DND-41 (cell line): Measurements from ENCODE around the gene GNG13.

ENCODE experiments used
- ATAC-seq: fragments of 200-7000 bp; cut with Tn5 transposase; 3 replicates; pipeline ENCODE4 v1.9.1; 2021; ENCODE audit warnings: low read depth; ENCODE audit not compliant: insufficient read depth
- DNase-seq: peaks from one replicate; pipeline ENCODE4 v3.0.0-alpha.2; 2020
- H2AFZ ChIP-seq: 2 replicates; pipeline ENCODE4 v1.6.0; 2012; ENCODE audit warnings: low read depth, low read length
- H3K27ac ChIP-seq: 2 replicates; pipeline ENCODE4 v1.5.1; 2012; ENCODE audit warnings: low read length, inconsistent platforms
- H3K27me3 ChIP-seq: fragments of 200-600 bp; sonication (generic); 2 replicates; pipeline ENCODE4 v1.6.0; 2012; ENCODE audit warnings: low read length, mild to moderate bottlenecking, inconsistent platforms; ENCODE audit not compliant: insufficient read depth, poor library complexity
- H3K36me3 ChIP-seq: 2 replicates; pipeline ENCODE4 v1.5.1; 2012; ENCODE audit warnings: low read length, inconsistent platforms; ENCODE audit not compliant: insufficient read depth
- H3K4me1 ChIP-seq: 2 replicates; pipeline ENCODE4 v1.5.1; 2012; ENCODE audit warnings: mild to moderate bottlenecking, low read length; ENCODE audit not compliant: insufficient read depth
- H3K4me2 ChIP-seq: 2 replicates; pipeline ENCODE4 v1.6.0; 2012; ENCODE audit warnings: mild to moderate bottlenecking, moderate library complexity, low read length, inconsistent platforms; ENCODE audit not compliant: insufficient read depth
- H3K4me3 ChIP-seq, 2 experiments: fragments of 200-600 bp in 1 of 2; shearing (Covaris generic) in 1 of 2; 2 replicates each; pipeline ENCODE4 v1.5.1; 2012 to 2016; ENCODE audit warnings: inconsistent platforms in 2 of 2, low read length in 2 of 2, mild to moderate bottlenecking in 2 of 2, low read depth in 1 of 2, moderate library complexity in 1 of 2
- H3K79me2 ChIP-seq: 2 replicates; pipeline ENCODE4 v1.6.0; 2012; ENCODE audit warnings: low read length, inconsistent platforms; ENCODE audit not compliant: insufficient read depth
- H3K9ac ChIP-seq: 2 replicates; pipeline ENCODE4 v1.6.0; 2012; ENCODE audit warnings: low read depth, mild to moderate bottlenecking, inconsistent platforms, low read length, moderate library complexity
- H3K9me3 ChIP-seq: 2 replicates; pipeline ENCODE4 v1.5.1; 2012; ENCODE audit warnings: low read length, moderate library complexity, mild to moderate bottlenecking, inconsistent platforms; ENCODE audit not compliant: insufficient read depth, severe bottlenecking
- H4K20me1 ChIP-seq: 2 replicates; pipeline ENCODE4 v1.6.0; 2012; ENCODE audit warnings: low read length; ENCODE audit not compliant: insufficient read depth
- EZH2 ChIP-seq: IDR thresholded peaks from 3 replicates; pipeline ENCODE4 v1.6.1; 2012; ENCODE audit warnings: borderline replicate concordance, low read depth, mild to moderate bottlenecking, moderate library complexity, low read length, inconsistent platforms; ENCODE audit not compliant: severe bottlenecking
- TF ChIP-seq, protein P1 (sequence below): IDR thresholded peaks from 2 replicates; pipeline ENCODE4 v1.5.1; 2012; ENCODE audit warnings: borderline replicate concordance, low read length, moderate library complexity, mild to moderate bottlenecking; ENCODE audit not compliant: poor library complexity, severe bottlenecking; ENCODE audit errors: extremely low read depth

GNG13 gene

DNA sequence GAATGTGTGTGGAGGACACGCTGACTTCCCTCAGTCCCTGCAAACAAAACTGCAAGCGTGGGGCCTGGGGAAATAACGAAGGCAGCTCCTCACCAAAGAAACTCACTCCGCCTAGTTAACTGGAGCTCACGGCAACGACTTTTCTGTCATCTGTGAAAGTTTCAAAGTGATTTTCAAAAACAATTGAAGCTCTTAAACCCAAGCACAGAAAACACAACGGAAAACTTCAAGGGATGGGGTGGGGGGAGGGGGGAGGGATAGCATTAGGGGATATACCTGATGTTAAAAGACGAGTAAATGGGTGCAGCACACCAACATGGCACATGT lies 3.2 kb upstream of the GNG13 start:
- Histone ChIP-seq H4K20me1 (peaks cover 20% of the 10 kb centered on the region), H3K27ac (no peak overlapping the region), H3K4me1 (no peaks in the 10 kb centered on the region), H3K9ac (no peak overlapping the region), H3K36me3 (no peaks in the 10 kb centered on the region), H3K9me3 (no peaks in the 10 kb centered on the region), H3K4me3 (no peak overlapping the region), H2AFZ (no peak overlapping the region), H3K4me2 (no peak overlapping the region), H3K79me2 (no peaks in the 10 kb centered on the region), H3K27me3 (no peaks in the 10 kb centered on the region)
- TF ChIP-seq, protein P1, sequence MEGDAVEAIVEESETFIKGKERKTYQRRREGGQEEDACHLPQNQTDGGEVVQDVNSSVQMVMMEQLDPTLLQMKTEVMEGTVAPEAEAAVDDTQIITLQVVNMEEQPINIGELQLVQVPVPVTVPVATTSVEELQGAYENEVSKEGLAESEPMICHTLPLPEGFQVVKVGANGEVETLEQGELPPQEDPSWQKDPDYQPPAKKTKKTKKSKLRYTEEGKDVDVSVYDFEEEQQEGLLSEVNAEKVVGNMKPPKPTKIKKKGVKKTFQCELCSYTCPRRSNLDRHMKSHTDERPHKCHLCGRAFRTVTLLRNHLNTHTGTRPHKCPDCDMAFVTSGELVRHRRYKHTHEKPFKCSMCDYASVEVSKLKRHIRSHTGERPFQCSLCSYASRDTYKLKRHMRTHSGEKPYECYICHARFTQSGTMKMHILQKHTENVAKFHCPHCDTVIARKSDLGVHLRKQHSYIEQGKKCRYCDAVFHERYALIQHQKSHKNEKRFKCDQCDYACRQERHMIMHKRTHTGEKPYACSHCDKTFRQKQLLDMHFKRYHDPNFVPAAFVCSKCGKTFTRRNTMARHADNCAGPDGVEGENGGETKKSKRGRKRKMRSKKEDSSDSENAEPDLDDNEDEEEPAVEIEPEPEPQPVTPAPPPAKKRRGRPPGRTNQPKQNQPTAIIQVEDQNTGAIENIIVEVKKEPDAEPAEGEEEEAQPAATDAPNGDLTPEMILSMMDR = no peak
- no peak for TF ChIP-seq EZH2
- DNase-seq (no peak), ATAC-seq (no peak)

GRCh38 chr16:802914-803753 lies 2.6 kb upstream of the GNG13 start:
- Histone ChIP-seq H3K36me3 (peaks cover under 1% of the 10 kb centered on the region; the same call in 1 of the 2 replicates), H3K4me1 (no peaks in the 10 kb centered on the region), H3K27ac (no peak overlapping the region), H3K4me3 (no peak overlapping the region), H4K20me1 (peaks cover 22% of the 10 kb centered on the region), H3K9ac (no peak overlapping the region), H3K9me3 (no peaks in the 10 kb centered on the region), H3K4me2 (no peak overlapping the region), H2AFZ (no peak overlapping the region), H3K27me3 (no peaks in the 10 kb centered on the region), H3K79me2 (no peaks in the 10 kb centered on the region)
- ATAC-seq = no peak
- no peak for DNase-seq
- no peak for TF ChIP-seq EZH2
- TF ChIP-seq, protein P1 = no peak

- Histone ChIP-seq H2AFZ (no peak overlapping the region), H3K27me3 (no peaks in the 10 kb centered on the region), H3K4me1 (no peaks in the 10 kb centered on the region), H3K9ac (no peak overlapping the region), H3K9me3 (no peaks in the 10 kb centered on the region), H3K79me2 (no peaks in the 10 kb centered on the region), H3K4me2 (no peak overlapping the region), H3K36me3 (peaks cover 6% of the 10 kb centered on the region), H4K20me1 (peaks cover 22% of the 10 kb centered on the region), H3K4me3 (no peak overlapping the region), H3K27ac (no peak overlapping the region)
- no peak for ATAC-seq
- TF ChIP-seq, protein P1 = no peak
- no peak for TF ChIP-seq EZH2
- DNase-seq = no peak
Observed at GRCh38 chr16:802461-802860, 1.9 kb upstream of the GNG13 start.
